Neural progenitor cell (in vitro differentiated cells): ENCODE data around the gene S100A4. TPM values are rescaled to one million over a fixed set of nuclear protein-coding genes. Genes with fewer than 3 reads are reported as not detected.

Experiments
- DNase-seq: peaks from one replicate; pipeline ENCODE4 v3.0.0-alpha.2; 2016; ENCODE audit warnings: low spot score
- H2AFZ ChIP-seq: fragments of 200-600 bp; sonication (generic); replicated peaks from 2 replicates; pipeline ENCODE4 v1.6.1; 2016; ENCODE audit warnings: antibody characterized with exemption
- H3F3A ChIP-seq: fragments of 200-600 bp; sonication (generic); 2 replicates; pipeline ENCODE4 v1.6.1; 2016; ENCODE audit warnings: antibody characterized with exemption, low read depth
- H3K27ac ChIP-seq: fragments of 200-600 bp; sonication (generic); 2 replicates; pipeline ENCODE4 v1.5.1; 2016; ENCODE audit warnings: mild to moderate bottlenecking
- H3K27me3 ChIP-seq: fragments of 200-600 bp; sonication (generic); 2 replicates; pipeline ENCODE4 v1.6.1; 2016; ENCODE audit warnings: mild to moderate bottlenecking, moderate library complexity
- H3K36me3 ChIP-seq: fragments of 200-600 bp; sonication (generic); 2 replicates; pipeline ENCODE4 v1.5.1; 2016
- H3K4me1 ChIP-seq: fragments of 200-600 bp; sonication (generic); 2 replicates; pipeline ENCODE4 v1.6.1; 2016; ENCODE audit warnings: mixed run types
- H3K4me2 ChIP-seq: fragments of 200-600 bp; sonication (generic); 2 replicates; pipeline ENCODE4 v1.6.1; 2016
- H3K4me3 ChIP-seq: fragments of 200-600 bp; sonication (generic); 2 replicates; pipeline ENCODE4 v1.5.1; 2016
- H3K79me2 ChIP-seq: fragments of 200-600 bp; sonication (generic); 2 replicates; pipeline ENCODE4 v1.6.1; 2016; ENCODE audit warnings: low read depth
- H3K9ac ChIP-seq: fragments of 200-600 bp; sonication (generic); 2 replicates; pipeline ENCODE4 v1.6.1; 2016
- H3K9me3 ChIP-seq: fragments of 200-600 bp; sonication (generic); 2 replicates; pipeline ENCODE4 v1.5.1; 2016; ENCODE audit warnings: low read depth
- H4K20me1 ChIP-seq: fragments of 200-600 bp; sonication (generic); 2 replicates; pipeline ENCODE4 v1.6.1; 2016; ENCODE audit warnings: low read depth
- H3K27ac Mint-ChIP-seq: 3 replicates; pipeline ENCODE4 v1.8.0; 2021; ENCODE audit warnings: mixed read lengths
- H3K27me3 Mint-ChIP-seq: 2 replicates; pipeline ENCODE4 v1.8.0; 2022; ENCODE audit warnings: low read depth, mild to moderate bottlenecking, inconsistent platforms, moderate library complexity, mixed read lengths; ENCODE audit not compliant: insufficient read depth
- H3K36me3 Mint-ChIP-seq: 3 replicates; pipeline ENCODE4 v1.8.0; 2021; ENCODE audit warnings: mixed read lengths
- H3K4me1 Mint-ChIP-seq: 3 replicates; pipeline ENCODE4 v1.8.0; 2021; ENCODE audit warnings: mixed read lengths
- H3K4me3 Mint-ChIP-seq: 3 replicates; pipeline ENCODE4 v1.8.0; 2021; ENCODE audit warnings: mild to moderate bottlenecking, moderate library complexity, mixed read lengths
- H3K9me3 Mint-ChIP-seq: 3 replicates; pipeline ENCODE4 v1.8.0; 2020; ENCODE audit warnings: mixed read lengths
- CTCF ChIP-seq: fragments of 200-600 bp; sonication (generic); IDR thresholded peaks from 2 replicates; pipeline ENCODE4 v1.5.1; 2017; ENCODE audit warnings: antibody characterized with exemption, mild to moderate bottlenecking
- EZH2 ChIP-seq: fragments of 200-600 bp; sonication (generic); IDR thresholded peaks from 2 replicates; pipeline ENCODE4 v1.6.1; 2017; ENCODE audit warnings: antibody characterized with exemption, mild to moderate bottlenecking, moderate library complexity
- EZH2phosphoT487 ChIP-seq: fragments of 200-600 bp; sonication (generic); IDR thresholded peaks from 2 replicates; pipeline ENCODE4 v1.6.1; 2017; ENCODE audit warnings: antibody characterized with exemption
- total RNA-seq: library from RNA; depleted of rRNA; stranded (reverse); fragments of >200 nt; gene quantifications from 2 replicates; pipeline ENCODE4 v1.2.3, GENCODE V29; 2015; ENCODE audit warnings: low replicate concordance

Gene S100A4
- total RNA-seq, 1 donor from 2014 or later: 34.3 TPM

- no peak overlapping the region for H3K4me3 Mint-ChIP-seq
- H3K27ac Mint-ChIP-seq: peak overlapping the region; percentile 27
- Histone ChIP-seq H3K9me3 (no peaks in the 10 kb centered on the region), H3K4me2 (peak overlapping the region; percentile 57), H3K27ac (no peak overlapping the region), H2AFZ (no peak overlapping the region), H3F3A (peaks cover 15% of the 10 kb centered on the region), H3K27me3 (no peaks in the 10 kb centered on the region), H3K9ac (no peak overlapping the region), H3K36me3 (no peaks in the 10 kb centered on the region), H3K79me2 (no peaks in the 10 kb centered on the region), H3K4me1 (peaks cover 22% of the 10 kb centered on the region), H4K20me1 (no peaks in the 10 kb centered on the region), H3K4me3 (no peak overlapping the region)
- H3K4me1 Mint-ChIP-seq: peaks cover 40% of the 10 kb centered on the region
- H3K9me3 Mint-ChIP-seq: peaks cover 2% of the 10 kb centered on the region
- TF ChIP-seq EZH2phosphoT487 (no peak), CTCF (no peak), EZH2 (no peak)
- H3K36me3 Mint-ChIP-seq: no peaks in the 10 kb centered on the region
- DNase-seq: no peak
- peaks cover 9% of the 10 kb centered on the region for H3K27me3 Mint-ChIP-seq
These were observed 8.8 kb downstream of the S100A4 start for GRCh38 chr1:153536671-153537375.

- H3K36me3 Mint-ChIP-seq: no peaks in the 10 kb centered on the region
- no peaks in the 10 kb centered on the region for H3K79me2 ChIP-seq
- H3K9ac ChIP-seq: no peak overlapping the region
- no peak overlapping the region for H3K4me3 Mint-ChIP-seq
- no peak overlapping the region for H3K27ac ChIP-seq
- no peak overlapping the region for H2AFZ ChIP-seq
- no peak for DNase-seq
- H3K9me3 Mint-ChIP-seq: peaks cover 2% of the 10 kb centered on the region
- H3K4me1 Mint-ChIP-seq: peaks cover 40% of the 10 kb centered on the region
- peak overlapping the region; percentile 57 for H3K4me2 ChIP-seq
- H3K27ac Mint-ChIP-seq: no peak overlapping the region
- H3K36me3 ChIP-seq: no peaks in the 10 kb centered on the region
- peaks cover 22% of the 10 kb centered on the region for H3K4me1 ChIP-seq
- H3K27me3 ChIP-seq: no peaks in the 10 kb centered on the region
- H3K9me3 ChIP-seq: no peaks in the 10 kb centered on the region
- H3K27me3 Mint-ChIP-seq: peaks cover 9% of the 10 kb centered on the region
- no peaks in the 10 kb centered on the region for H4K20me1 ChIP-seq
- peaks cover 15% of the 10 kb centered on the region for H3F3A ChIP-seq
- peak overlapping the region; percentile 17 for H3K4me3 ChIP-seq
- TF ChIP-seq EZH2phosphoT487 (no peak), CTCF (no peak), EZH2 (no peak)
These were observed 9.5 kb downstream of the S100A4 start for GRCh38 chr1:153536012-153536670.

GRCh38 chr1:153535242-153536011, 10.2 kb downstream of the S100A4 start, which contains the start of gene S100A6:
Gene S100A6 (minus strand): TSS chr1:153535991. CDS start chr1:153535339, 652 bp downstream.
- Histone ChIP-seq H3K4me2 (peak within 1 kb of the TSS; percentile 57), H3K27me3 (no peaks in the 10 kb centered on the region), H3K9ac (no peak within 1 kb of the TSS), H3K4me1 (peaks cover 22% of the 10 kb centered on the region), H2AFZ (no peak within 1 kb of the TSS), H3K27ac (no peak within 1 kb of the TSS), H3K9me3 (no peaks in the 10 kb centered on the region), H3K4me3 (peak within 1 kb of the TSS; percentile 17), H3K79me2 (no peaks in the 10 kb centered on the region), H4K20me1 (no peaks in the 10 kb centered on the region), H3K36me3 (no peaks in the 10 kb centered on the region), H3F3A (peaks cover 15% of the 10 kb centered on the region)
- Mint-ChIP-seq H3K4me1 (peaks cover 39% of the 10 kb centered on the region), H3K4me3 (no peak within 1 kb of the TSS), H3K27me3 (peaks cover 9% of the 10 kb centered on the region), H3K9me3 (peaks cover 2% of the 10 kb centered on the region), H3K27ac (peak within 1 kb of the TSS; percentile 79), H3K36me3 (no peaks in the 10 kb centered on the region)
- DNase-seq: no peak
- TF ChIP-seq EZH2 (no peak), CTCF (no peak), EZH2phosphoT487 (no peak)
